Keratinocyte (primary cell): ENCODE data around the gene GDF11. TPM values are rescaled to one million over a fixed set of nuclear protein-coding genes. Genes with fewer than 3 reads are reported as not detected.

Source experiments
- DNase-seq: peaks from one replicate; pipeline ENCODE4 v3.0.0-alpha.2; 2011; ENCODE audit warnings: low read depth, missing footprints, low spot score
- FAIRE-seq: peaks from 2 replicates; lab custom pipeline; 2011; peaks lifted over from hg19 to GRCh38; lab: Jason Lieb, UNC
- H2AFZ ChIP-seq: 2 replicates; pipeline ENCODE4 v1.6.0; 2012; ENCODE audit warnings: low read length, control low read depth, inconsistent platforms; ENCODE audit not compliant: control insufficient read depth
- H3K27ac ChIP-seq: 2 replicates; pipeline ENCODE4 v1.5.1; 2011; ENCODE audit warnings: low read length; ENCODE audit not compliant: control insufficient read depth, insufficient read depth
- H3K27me3 ChIP-seq: 3 replicates; pipeline ENCODE4 v1.6.0; 2011; ENCODE audit warnings: low read length; ENCODE audit not compliant: control insufficient read depth, insufficient read depth; ENCODE audit errors: extremely low read depth
- H3K36me3 ChIP-seq, 2 experiments: 2 replicates in 1 of 2; 3 replicates in 1 of 2; pipeline ENCODE4 v1.5.1; 2011; ENCODE audit warnings: low read length in 2 of 2, mild to moderate bottlenecking in 1 of 2; ENCODE audit not compliant: control insufficient read depth in 2 of 2, insufficient read depth in 2 of 2; ENCODE audit errors: extremely low read depth in 1 of 2
- H3K4me1 ChIP-seq: 3 replicates; pipeline ENCODE4 v1.5.1; 2011; ENCODE audit warnings: low read length; ENCODE audit not compliant: control insufficient read depth, insufficient read depth; ENCODE audit errors: extremely low read depth
- H3K4me2 ChIP-seq: 3 replicates; pipeline ENCODE4 v1.6.0; 2011; ENCODE audit warnings: low read depth, low read length; ENCODE audit not compliant: control insufficient read depth, insufficient read depth; ENCODE audit errors: extremely low read depth
- H3K4me3 ChIP-seq, 3 experiments: fragments of 200-600 bp in 1 of 3; sonication (generic) in 1 of 3; 2 replicates in 2 of 3; 3 replicates in 1 of 3; pipeline ENCODE4 v1.5.1; 2011 to 2016; ENCODE audit warnings: low read length in 3 of 3, mild to moderate bottlenecking in 3 of 3, control low read depth in 2 of 3, inconsistent platforms in 1 of 3, low read depth in 1 of 3, mixed read lengths in 1 of 3, mixed run types in 1 of 3, moderate library complexity in 1 of 3; ENCODE audit not compliant: control insufficient read depth in 2 of 3, insufficient read depth in 2 of 3; ENCODE audit errors: extremely low read depth in 1 of 3
- H3K79me2 ChIP-seq: 2 replicates; pipeline ENCODE4 v1.6.0; 2012; ENCODE audit warnings: low read length; ENCODE audit not compliant: control insufficient read depth, insufficient read depth
- H3K9ac ChIP-seq: 3 replicates; pipeline ENCODE4 v1.6.0; 2011; ENCODE audit warnings: low read length; ENCODE audit not compliant: control insufficient read depth, insufficient read depth; ENCODE audit errors: extremely low read depth
- H3K9me1 ChIP-seq: 3 replicates; pipeline ENCODE4 v1.6.0; 2011; ENCODE audit warnings: low read length; ENCODE audit not compliant: control insufficient read depth, insufficient read depth; ENCODE audit errors: extremely low read depth
- H3K9me3 ChIP-seq: 2 replicates; pipeline ENCODE4 v1.5.1; 2012; ENCODE audit warnings: low read depth, low read length; ENCODE audit not compliant: control insufficient read depth
- H4K20me1 ChIP-seq: 3 replicates; pipeline ENCODE4 v1.6.0; 2011; ENCODE audit warnings: low read length; ENCODE audit not compliant: control insufficient read depth, insufficient read depth; ENCODE audit errors: extremely low read depth
- EZH2 ChIP-seq: IDR thresholded peaks from one replicate; pipeline ENCODE4 v1.6.1; 2012; ENCODE audit warnings: inconsistent platforms, mild to moderate bottlenecking, low read length, moderate library complexity
- dilution Hi-C: fragments of 300-500 bp; cut with MboI; formaldehyde crosslinking; loops from one replicate; pipeline ENCODE4 v1.7.0; 2020; ENCODE audit warnings: low sequenced_read_pairs; ENCODE audit not compliant: extremely low pct_ligation_motif_present
- polyA plus RNA-seq, 5 experiments: library from polyadenylated mRNA; depleted of rRNA in 3 of 5; stranded (reverse) in 3 of 5; stranded (forward) in 1 of 5; unstranded in 1 of 5; fragments of >200 nt; gene quantifications; 1 replicate in 1 of 5; 2 replicates in 3 of 5; 3 replicates in 1 of 5; pipeline versions ENCODE4 v1.2.1 to v1.2.3, GENCODE V29; 2011 to 2012; ENCODE audit warnings: missing spikeins in 2 of 5, low read depth in 1 of 5, low replicate concordance in 1 of 5
- TF ChIP-seq, protein P1 (sequence below), 3 experiments: IDR thresholded peaks in 1 of 3; conservative IDR thresholded peaks in 1 of 3; optimal IDR thresholded peaks in 1 of 3; 2 replicates in 2 of 3; 3 replicates in 1 of 3; pipeline versions ENCODE3 to v1.5.1; 2011; ENCODE audit warnings: low read length in 3 of 3, mild to moderate bottlenecking in 3 of 3, moderate library complexity in 2 of 3, control low read depth in 1 of 3, inconsistent platforms in 1 of 3; ENCODE audit not compliant: insufficient read depth in 2 of 3; ENCODE audit errors: extremely low read depth in 1 of 3

GDF11 gene
- polyA plus RNA-seq, 1 donor (not counting 4 experiments of a cell fraction or from before 2014, with no cell fraction given): 2.7 TPM

- DNase-seq (no peak), FAIRE-seq (no peak)
- Histone ChIP-seq H3K4me1 (peaks cover 41% of the 10 kb centered on the region), H3K27ac (peak overlapping the region; percentile 87), H3K4me2 (peak overlapping the region; percentile 71), H3K9me1 (no peaks in the 10 kb centered on the region), H3K27me3 (peaks cover 7% of the 10 kb centered on the region), H3K4me3 (peak overlapping the region; percentile 45 to 76 (median 72)), H3K79me2 (no peaks in the 10 kb centered on the region), H4K20me1 (no peaks in the 10 kb centered on the region), H3K9me3 (no peaks in the 10 kb centered on the region), H2AFZ (peak overlapping the region; percentile 95), H3K36me3 (no peaks in the 10 kb centered on the region), H3K9ac (peak overlapping the region; percentile 87)
- TF ChIP-seq, protein P1, sequence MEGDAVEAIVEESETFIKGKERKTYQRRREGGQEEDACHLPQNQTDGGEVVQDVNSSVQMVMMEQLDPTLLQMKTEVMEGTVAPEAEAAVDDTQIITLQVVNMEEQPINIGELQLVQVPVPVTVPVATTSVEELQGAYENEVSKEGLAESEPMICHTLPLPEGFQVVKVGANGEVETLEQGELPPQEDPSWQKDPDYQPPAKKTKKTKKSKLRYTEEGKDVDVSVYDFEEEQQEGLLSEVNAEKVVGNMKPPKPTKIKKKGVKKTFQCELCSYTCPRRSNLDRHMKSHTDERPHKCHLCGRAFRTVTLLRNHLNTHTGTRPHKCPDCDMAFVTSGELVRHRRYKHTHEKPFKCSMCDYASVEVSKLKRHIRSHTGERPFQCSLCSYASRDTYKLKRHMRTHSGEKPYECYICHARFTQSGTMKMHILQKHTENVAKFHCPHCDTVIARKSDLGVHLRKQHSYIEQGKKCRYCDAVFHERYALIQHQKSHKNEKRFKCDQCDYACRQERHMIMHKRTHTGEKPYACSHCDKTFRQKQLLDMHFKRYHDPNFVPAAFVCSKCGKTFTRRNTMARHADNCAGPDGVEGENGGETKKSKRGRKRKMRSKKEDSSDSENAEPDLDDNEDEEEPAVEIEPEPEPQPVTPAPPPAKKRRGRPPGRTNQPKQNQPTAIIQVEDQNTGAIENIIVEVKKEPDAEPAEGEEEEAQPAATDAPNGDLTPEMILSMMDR (optimal IDR thresholded peaks at IDR 0.05 in 1 of 3, IDR thresholded peaks at IDR 0.05 in 1 of 3, conservative IDR thresholded peaks at IDR 0.05 in 1 of 3; ENCODE audit: extremely low read depth in 1 of 3, insufficient read depth in 2 of 3, low read length in 3 of 3): no peak
- no peak for TF ChIP-seq EZH2
- dilution Hi-C loops: no loop called here
Measured at GRCh38 chr12:55716582-55716957, 26.4 kb upstream of the GDF11 start.

- Histone ChIP-seq H2AFZ (peak overlapping the region; percentile 95), H3K9ac (peak overlapping the region; percentile 87), H3K27me3 (peaks cover under 1% of the 10 kb centered on the region), H4K20me1 (no peaks in the 10 kb centered on the region), H3K9me1 (no peaks in the 10 kb centered on the region), H3K4me3 (peak overlapping the region; percentile 45 to 76 (median 72)), H3K36me3 (no peaks in the 10 kb centered on the region), H3K79me2 (no peaks in the 10 kb centered on the region), H3K9me3 (no peaks in the 10 kb centered on the region), H3K4me1 (peaks cover 41% of the 10 kb centered on the region), H3K4me2 (peak overlapping the region; percentile 71), H3K27ac (peak overlapping the region; percentile 87)
- dilution Hi-C loops: no loop called here
- no peak for FAIRE-seq
- no peak for TF ChIP-seq EZH2
- TF ChIP-seq, protein P1 (optimal IDR thresholded peaks at IDR 0.05 in 1 of 3, IDR thresholded peaks at IDR 0.05 in 1 of 3, conservative IDR thresholded peaks at IDR 0.05 in 1 of 3; ENCODE audit: extremely low read depth in 1 of 3, insufficient read depth in 2 of 3, low read length in 3 of 3): no peak
- DNase-seq: no peak
Measured at GRCh38 chr12:55717011-55718007, 25.6 kb upstream of the GDF11 start.
